Tibial artery (tissue), 4 donors: ENCODE data around the gene WNT10A.
A peak's percentile ranks its signal among the peaks of the same experiment; 100 is the strongest.
"Not testable (repeated sequence)": the region's sequence is repeated elsewhere in the genome, so short reads cannot be mapped to it uniquely, and the experiment has no call there.

ENCODE experiments used
- DNase-seq, 2 donors: peaks; one replicate each; pipeline ENCODE4 v3.0.0-alpha.2; 2019
- H3K27ac ChIP-seq, 2 donors: fragments of 200-600 bp; sonication (generic) in 1 of 2; 1 replicate in 1 of 2; 2 replicates in 1 of 2; pipeline ENCODE4 v1.5.1; 2018 to 2019; ENCODE audit warnings: mild to moderate bottlenecking in 1 of 2
- H3K27me3 ChIP-seq, 2 donors: fragments of 200-600 bp; sonication (generic) in 1 of 2; one replicate each; pipeline versions ENCODE4 v1.5.1 to v1.6.0; 2016 to 2019
- H3K36me3 ChIP-seq, 3 donors: fragments of 200-600 bp; sonication (generic) in 2 of 3; one replicate each; pipeline ENCODE4 v1.5.1; 2016 to 2019; ENCODE audit warnings: mild to moderate bottlenecking in 2 of 3
- H3K4me1 ChIP-seq, 4 donors: fragments of 200-600 bp; sonication (generic) in 2 of 4; 1 replicate in 3 of 4; 2 replicates in 1 of 4; pipeline ENCODE4 v1.5.1; 2016 to 2019
- H3K4me3 ChIP-seq, 2 donors: fragments of 200-600 bp; sonication (generic) in 1 of 2; 1 replicate in 1 of 2; 2 replicates in 1 of 2; pipeline ENCODE4 v1.5.1; 2018 to 2019; ENCODE audit warnings: mild to moderate bottlenecking in 2 of 2
- H3K9me3 ChIP-seq, 3 donors: fragments of 200-600 bp; sonication (generic) in 1 of 3; one replicate each; pipeline ENCODE4 v1.5.1; 2016 to 2019
- CTCF ChIP-seq, 2 experiments: fragments of 200-600 bp in 1 of 2; fragments of 450-650 bp in 1 of 2; IDR thresholded peaks; one replicate each; pipeline ENCODE4 v1.5.1; 2017 to 2019; ENCODE audit warnings: antibody characterized with exemption in 2 of 2, mild to moderate bottlenecking in 1 of 2, moderate library complexity in 1 of 2
- intact Hi-C: fragments of 100-400 bp; cut with DNase I; formaldehyde crosslinking; loops from one replicate; pipeline ENCODE4 v1.15.0; 2023; ENCODE audit warnings: low total_unique reads

The WNT10A gene

GRCh38 chr2:218834685-218835084 lies 46.0 kb upstream of the WNT10A start:
- no peak for TF ChIP-seq CTCF (IDR thresholded peaks at IDR 0.05)
- intact Hi-C loops = no loop called here
- Histone ChIP-seq H3K27ac (no peak overlapping the region), H3K27me3 (peaks cover 0 to 3% of the 10 kb centered on the region in 2 donors), H3K4me1 (peaks cover 0 to 36% (median 25%) of the 10 kb centered on the region in 4 donors), H3K9me3 (peaks cover 0 to 4% (median 0%) of the 10 kb centered on the region in 3 donors), H3K36me3 (no peaks in the 10 kb centered on the region), H3K4me3 (no peak overlapping the region)
- peak in 1 of 2 donors; percentile 9 for DNase-seq

GRCh38 chr2:218837495-218837894 lies 43.2 kb upstream of the WNT10A start:
- Histone ChIP-seq H3K9me3 (peaks cover 0 to 4% (median 0%) of the 10 kb centered on the region in 3 donors), H3K27ac (no peak overlapping the region), H3K4me1 (peaks cover 0 to 12% (median 9%) of the 10 kb centered on the region in 4 donors), H3K27me3 (peaks cover 0 to 3% of the 10 kb centered on the region in 2 donors), H3K4me3 (no peak overlapping the region), H3K36me3 (no peaks in the 10 kb centered on the region)
- no peak for TF ChIP-seq CTCF (IDR thresholded peaks at IDR 0.05)
- no peak for DNase-seq
- intact Hi-C loops = no loop called here

GRCh38 chr2:218839430-218839829 lies 41.2 kb upstream of the WNT10A start:
- no peaks in the 10 kb centered on the region for H3K36me3 ChIP-seq
- H3K4me3 ChIP-seq = no peak overlapping the region
- H3K9me3 ChIP-seq = peaks cover 0 to 4% (median 0%) of the 10 kb centered on the region in 3 donors
- intact Hi-C loops = no loop called here
- H3K27me3 ChIP-seq = peaks cover 0 to 3% of the 10 kb centered on the region in 2 donors
- DNase-seq = peak in 1 of 2 donors; percentile 39
- no peak overlapping the region for H3K27ac ChIP-seq
- TF ChIP-seq CTCF (IDR thresholded peaks at IDR 0.05) = no peak
- no peaks in the 10 kb centered on the region for H3K4me1 ChIP-seq

- H3K27ac ChIP-seq = no peak overlapping the region
- H3K36me3 ChIP-seq = no peaks in the 10 kb centered on the region
- no peak for DNase-seq
- peaks cover 0 to 4% (median 0%) of the 10 kb centered on the region in 3 donors for H3K9me3 ChIP-seq
- H3K27me3 ChIP-seq = peaks cover 0 to 3% of the 10 kb centered on the region in 2 donors
- intact Hi-C loops = loop anchor here (5.0 kb wide), 1 partner anchor 123 kb away; no protein-coding TSS in a partner anchor
- no peaks in the 10 kb centered on the region for H3K4me1 ChIP-seq
- no peak overlapping the region for H3K4me3 ChIP-seq
- TF ChIP-seq CTCF (IDR thresholded peaks at IDR 0.05) = no peak
These were observed 40.8 kb upstream of the WNT10A start for GRCh38 chr2:218839888-218840287.

- not testable (repeated sequence) for DNase-seq, H3K36me3 ChIP-seq, H3K4me3 ChIP-seq, H3K9me3 ChIP-seq, H3K27ac ChIP-seq, H3K4me1 ChIP-seq
- intact Hi-C loops = loop anchor here (5.0 kb wide), 1 partner anchor 127 kb away; no protein-coding TSS in a partner anchor
- peaks cover 0 to 17% of the 10 kb centered on the region in 2 donors for H3K27me3 ChIP-seq
These were observed 36.3 kb upstream of the WNT10A start for GRCh38 chr2:218844334-218844733.

- intact Hi-C loops, H3K27ac ChIP-seq, H3K9me3 ChIP-seq, H3K4me1 ChIP-seq, H3K4me3 ChIP-seq, H3K36me3 ChIP-seq: not testable (repeated sequence)
- peak in 1 of 2 donors; percentile 45 for DNase-seq
- H3K27me3 ChIP-seq = peaks cover 0 to 41% of the 10 kb centered on the region in 2 donors
These were observed 33.7 kb upstream of the WNT10A start for GRCh38 chr2:218846963-218847362.

- TF ChIP-seq CTCF (IDR thresholded peaks at IDR 0.05) = no peak
These were observed 30.9 kb upstream of the WNT10A start for GRCh38 chr2:218849721-218850120.

More at GRCh38 chr2:218849721-218850120, 30.9 kb upstream of the WNT10A start:
- Histone ChIP-seq H3K4me1 (peaks cover 0 to 4% (median 0%) of the 10 kb centered on the region in 4 donors), H3K27ac (no peak overlapping the region), H3K4me3 (no peak overlapping the region), H3K36me3 (no peaks in the 10 kb centered on the region), H3K27me3 (peaks cover 0 to 64% of the 10 kb centered on the region in 2 donors), H3K9me3 (no peaks in the 10 kb centered on the region)
- peak in 1 of 2 donors; percentile 21 for DNase-seq
- intact Hi-C loops = no loop called here
